SKM-1 (cell line): ENCODE results near the gene HIVEP3.
"Not testable (repeated sequence)": the region's sequence is repeated elsewhere in the genome, so short reads cannot be mapped to it uniquely, and the experiment has no call there.

Source experiments
- DNase-seq: peaks from one replicate; lab custom pipeline; 2025; ENCODE audit not compliant: unreplicated experiment; lab: John Stamatoyannopoulos, UW

The HIVEP3 gene

DNA sequence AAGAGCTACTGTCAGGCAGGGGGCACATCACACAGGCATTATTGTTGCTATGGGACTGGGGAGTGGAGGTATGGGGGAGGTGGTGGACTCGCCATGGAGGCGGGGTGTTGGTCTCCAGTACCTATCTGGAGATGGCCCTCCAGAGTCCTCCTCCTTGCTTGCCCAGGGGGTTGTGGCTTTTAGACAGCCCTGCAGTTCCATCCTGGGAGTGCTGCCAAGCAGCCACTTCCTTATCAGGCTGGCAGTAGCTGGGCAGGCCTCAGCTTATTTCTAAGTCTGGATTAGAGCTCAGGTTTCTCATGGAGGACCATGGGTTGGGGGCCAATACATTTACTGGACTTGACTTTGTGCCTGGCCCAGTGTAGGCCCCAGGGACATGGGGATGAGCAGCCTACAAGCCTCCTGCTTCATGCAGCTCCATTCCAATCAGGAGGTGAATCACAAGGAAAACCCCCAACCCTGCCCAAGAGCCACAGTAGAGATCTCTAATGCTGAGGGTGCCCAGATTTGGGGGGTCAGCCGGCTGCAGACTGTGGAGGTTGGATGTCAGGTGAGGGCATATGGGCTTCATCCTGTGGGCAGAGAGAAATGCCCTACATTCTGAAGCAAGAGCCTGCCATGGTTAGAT is 223.5 kb downstream of the HIVEP3 start:
- DNase-seq, result no peak

DNA sequence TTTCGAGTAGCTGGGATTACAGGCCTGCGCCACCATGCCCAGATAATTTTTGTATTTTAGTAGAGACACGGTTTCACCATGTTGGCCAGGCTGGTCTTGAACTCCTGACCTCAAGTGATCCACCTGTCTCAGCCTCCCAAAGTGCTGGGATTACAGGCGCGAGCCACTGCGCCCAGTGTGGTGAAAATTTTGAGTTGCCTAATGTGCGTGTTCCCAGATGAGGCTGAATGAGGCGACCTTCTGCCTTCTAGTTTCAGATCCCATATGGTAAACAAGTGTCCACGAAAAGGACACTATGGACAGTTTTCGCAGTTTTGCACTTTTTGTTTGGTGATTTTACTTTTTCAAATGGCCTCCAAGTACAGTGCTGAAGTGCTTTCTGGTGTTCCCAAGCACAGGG is 226.8 kb downstream of the HIVEP3 start:
- DNase-seq, result not testable (repeated sequence)

DNA sequence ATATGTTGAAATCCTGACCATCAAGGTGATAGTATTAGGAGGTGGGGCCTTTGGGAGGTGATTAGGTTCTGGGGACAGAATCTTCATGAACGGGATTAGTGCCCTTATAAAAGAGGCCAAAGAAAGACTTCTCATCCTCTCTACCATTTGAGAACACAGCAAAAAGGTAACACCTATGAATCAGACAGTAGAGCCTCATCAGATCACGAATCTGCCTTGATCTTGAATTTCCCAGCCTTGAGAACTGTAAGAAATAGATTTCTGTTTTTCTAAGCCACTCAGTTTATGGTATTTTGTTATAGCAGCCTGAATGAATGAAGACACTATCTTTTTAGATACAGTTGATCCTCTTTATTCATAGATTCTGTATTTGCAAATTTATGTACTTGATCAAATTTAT is 227.3 kb downstream of the HIVEP3 start:
- DNase-seq, result no peak

DNA sequence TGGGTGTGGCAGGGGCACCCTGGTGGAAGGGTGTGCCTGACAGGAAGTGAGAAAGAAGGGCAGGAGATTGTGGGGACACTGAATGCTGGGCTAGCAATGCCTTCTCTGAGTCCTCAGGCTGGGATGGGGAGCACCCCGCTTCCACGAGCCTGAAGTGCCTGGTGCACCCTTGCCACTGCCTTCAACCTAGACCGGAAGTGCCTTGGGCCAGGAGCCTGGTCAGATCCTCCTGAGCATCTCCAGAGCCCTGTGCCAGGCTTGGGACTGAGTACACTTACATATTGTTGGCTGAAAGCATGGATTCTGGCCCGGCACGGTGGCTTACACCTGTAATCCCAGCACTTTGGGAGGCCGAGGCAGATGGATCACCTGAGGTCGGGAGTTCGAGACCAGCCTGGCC is 228.4 kb downstream of the HIVEP3 start:
- no peak for DNase-seq

DNA sequence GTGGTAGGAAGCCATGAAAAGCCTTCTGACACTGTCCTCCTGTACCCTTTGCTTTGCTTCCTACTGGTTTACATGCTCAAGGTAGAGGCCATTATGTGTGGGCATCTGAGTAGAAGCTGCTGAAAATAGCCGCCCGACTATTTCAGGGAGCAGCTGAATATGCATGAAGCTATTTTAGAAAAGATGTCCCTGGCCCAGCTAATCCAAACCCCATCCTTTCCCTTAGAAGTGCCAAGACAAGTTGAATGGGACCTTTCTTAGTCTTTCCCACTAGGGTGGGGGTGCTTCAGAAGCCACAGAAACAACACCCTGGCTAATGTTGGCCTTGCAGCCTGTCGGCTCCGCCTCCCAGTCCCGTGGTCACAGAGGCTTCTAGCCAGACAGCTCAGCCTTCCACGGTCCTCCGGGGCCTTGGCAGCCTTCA is 229.2 kb downstream of the HIVEP3 start:
- DNase-seq, result no peak

DNA sequence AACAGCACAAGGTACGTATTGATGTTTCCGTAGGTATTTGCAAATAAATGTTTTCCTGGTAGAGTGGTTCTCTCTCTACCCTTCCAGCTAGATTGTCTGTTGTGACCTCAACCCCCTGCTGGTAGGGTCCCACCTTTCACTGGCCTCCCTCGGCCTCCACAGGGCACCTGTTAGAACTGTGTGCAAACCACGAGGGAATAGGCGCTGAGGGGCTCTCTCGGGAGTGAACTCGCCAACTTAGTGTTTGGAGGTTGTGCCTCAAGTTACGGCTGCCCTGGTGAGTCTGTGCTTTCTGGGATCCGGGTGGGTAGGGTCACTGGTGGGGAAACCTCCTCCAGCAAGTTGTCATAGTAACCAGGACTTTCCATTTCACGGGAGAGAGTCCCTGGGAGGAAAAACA is 229.6 kb downstream of the HIVEP3 start:
- DNase-seq, result no peak

DNA sequence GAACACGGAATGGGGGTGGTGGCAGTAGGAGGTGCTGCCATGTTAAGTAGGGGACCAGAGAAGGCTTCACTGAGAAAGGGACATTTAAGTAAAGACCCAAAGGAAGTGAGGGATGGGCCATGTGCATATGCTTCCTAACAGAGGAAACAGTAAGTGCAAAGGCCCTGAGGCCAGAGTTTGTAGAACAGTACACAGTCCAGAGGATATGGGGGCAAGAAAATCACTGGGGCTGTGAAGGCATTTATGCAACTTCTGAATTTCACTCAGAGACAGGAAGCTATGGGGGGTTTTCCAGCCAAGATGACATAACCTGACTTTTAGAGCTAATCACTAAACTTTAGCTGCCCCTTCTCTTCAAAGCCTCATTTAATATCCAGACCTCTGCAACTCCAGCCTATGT is 231.7 kb downstream of the HIVEP3 start:
- no peak for DNase-seq

DNA sequence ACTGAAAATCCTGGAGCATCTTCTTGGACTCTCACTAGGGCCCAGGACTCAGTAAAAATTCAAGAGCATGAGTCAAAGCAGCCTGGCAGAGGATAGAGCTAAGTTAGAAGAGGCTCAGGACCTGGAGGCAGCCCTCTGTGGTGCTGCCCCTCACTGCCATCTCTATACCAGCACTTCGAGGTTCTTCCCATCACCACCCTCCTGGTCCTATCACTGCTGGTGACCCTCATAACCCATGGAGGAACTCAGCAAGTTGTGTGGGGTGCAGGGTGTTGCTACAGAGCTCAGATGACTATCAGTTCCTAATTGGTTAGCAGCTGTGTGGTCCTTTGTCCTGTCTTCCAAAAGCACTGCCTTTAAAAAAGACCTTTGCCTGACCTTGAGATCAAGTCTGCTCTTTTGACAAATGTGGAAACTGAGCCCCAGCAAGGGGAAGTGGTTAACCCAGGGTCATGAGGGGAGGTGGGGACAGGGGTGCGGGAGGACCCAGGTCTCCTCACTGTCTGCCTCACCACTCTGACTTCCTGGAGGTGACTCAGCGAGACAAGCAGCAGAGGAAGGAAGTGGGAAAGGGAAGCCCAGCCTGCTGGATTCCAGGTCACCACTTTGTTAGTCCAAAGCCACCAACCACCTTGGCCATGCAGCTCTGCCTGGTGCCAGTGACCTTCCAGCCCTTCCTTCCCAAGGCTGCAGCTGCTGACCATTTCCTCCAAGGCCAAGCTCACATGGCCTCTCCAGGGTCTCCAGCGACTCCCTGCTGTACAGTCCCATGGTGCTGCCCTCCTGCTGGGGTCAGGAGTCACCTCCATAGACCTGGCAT is 234.8 kb downstream of the HIVEP3 start:
- peak; percentile 99 for DNase-seq

DNA sequence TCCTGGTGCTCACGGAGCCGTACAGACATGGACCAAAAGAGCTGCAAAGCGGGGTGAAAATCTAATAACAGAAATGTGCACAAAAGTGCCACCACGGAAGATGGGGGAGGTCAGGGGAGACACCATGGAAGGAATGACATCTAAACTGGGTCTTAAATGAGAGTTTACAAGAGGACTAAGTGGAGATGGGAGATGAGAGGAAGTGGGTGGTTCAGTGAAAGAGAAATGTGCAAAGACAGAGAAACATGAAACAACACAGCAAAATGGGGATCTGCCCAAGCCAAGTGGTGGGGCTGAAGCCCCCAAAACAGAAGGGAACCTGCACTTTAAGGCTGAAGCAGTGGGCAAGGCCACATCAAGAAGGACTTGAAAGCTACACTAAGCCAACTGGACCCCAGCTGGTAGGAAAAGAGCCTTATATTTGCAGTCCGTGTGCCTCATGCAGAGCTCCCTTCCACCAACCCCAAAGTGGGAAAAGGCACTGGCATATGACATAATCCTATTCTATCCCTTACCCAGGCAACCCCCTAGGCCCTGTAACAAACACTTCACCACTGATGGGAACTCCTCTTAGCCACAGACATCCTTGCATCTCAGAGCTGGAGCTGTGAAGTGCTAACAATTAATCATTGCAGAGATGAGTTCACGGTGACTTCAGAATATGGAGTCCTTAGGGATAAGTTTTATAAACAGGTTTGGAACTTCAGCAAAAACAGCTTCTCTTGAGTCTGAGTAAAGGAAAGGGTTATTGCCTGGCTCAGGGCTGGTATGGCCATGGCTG is 235.7 kb downstream of the HIVEP3 start:
- DNase-seq, result no peak

DNA sequence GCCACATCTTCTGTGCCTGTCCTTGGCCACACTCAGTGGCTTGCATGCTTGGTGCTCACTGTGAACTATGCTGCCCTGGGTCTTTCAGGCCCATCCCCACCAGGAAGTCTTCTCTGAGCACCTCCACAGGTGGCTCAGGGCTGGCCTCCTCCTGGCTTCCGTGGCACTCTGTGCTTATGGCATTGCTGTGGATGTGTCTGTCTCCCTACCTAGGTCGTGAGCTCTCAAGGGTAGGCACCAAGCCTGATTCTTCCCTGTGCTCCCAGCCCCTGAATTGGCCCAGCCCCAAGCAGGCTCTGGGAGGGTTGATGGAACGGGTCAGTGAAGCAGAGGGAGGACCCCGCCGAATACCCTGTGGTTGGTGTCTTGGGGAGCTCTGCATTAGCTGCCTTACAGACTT is 236.6 kb downstream of the HIVEP3 start:
- DNase-seq, result no peak

DNA sequence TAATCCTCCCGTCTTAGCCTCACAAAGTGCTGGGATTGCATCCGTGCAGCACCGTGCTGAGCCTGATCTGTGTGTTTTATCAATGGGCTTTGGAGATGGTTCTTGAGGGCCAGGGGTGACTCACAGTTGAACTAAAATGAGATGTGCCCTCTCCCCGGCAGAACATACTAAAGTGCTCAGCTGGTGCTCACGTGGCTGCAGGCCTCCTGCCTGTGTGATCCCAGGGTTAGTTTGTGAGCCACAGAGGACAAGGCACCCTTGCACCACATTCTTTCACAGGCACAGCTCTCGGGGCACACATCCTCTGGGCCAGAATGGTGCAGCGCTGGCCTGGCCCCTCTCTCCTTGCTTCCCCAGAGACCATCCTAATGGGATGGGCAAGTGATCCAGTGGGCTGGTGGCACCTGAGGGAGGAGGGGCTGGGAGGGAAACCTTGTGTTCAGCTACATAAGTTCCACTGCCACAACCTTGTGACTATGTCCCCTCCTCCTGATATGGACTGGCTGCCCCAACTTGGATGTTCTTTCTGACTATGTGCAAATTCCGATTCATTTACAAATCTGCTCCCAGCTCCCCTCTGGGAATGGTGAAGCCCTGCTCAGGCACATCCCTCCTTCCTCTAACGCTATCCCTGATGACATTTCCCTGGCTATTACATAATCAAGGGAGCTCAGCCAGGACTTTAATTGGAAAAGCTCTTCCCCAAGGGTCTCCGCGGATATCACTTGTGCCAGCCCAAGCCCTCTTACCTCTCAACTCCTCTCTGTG is 237.2 kb downstream of the HIVEP3 start:
- DNase-seq, result no peak

DNA sequence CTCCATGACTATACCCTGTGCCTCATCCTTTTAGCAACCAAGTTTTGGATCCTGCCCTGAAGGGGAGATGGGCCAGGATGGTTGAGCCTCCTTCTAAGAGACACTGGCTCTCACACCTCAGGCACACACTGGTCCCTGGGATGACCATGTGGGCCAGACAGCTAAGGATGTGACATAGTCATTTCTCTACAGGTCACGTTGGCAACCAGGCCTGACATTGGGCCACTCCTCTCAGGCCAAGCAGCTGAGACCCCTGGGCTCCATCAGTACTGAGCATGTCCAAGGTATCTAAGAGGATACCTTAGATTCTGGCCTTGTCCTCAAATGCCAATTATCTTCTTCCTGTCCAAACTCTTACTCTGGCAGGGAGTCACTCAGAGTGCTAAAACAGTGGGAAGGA is 238.7 kb downstream of the HIVEP3 start:
- DNase-seq, result no peak

DNA sequence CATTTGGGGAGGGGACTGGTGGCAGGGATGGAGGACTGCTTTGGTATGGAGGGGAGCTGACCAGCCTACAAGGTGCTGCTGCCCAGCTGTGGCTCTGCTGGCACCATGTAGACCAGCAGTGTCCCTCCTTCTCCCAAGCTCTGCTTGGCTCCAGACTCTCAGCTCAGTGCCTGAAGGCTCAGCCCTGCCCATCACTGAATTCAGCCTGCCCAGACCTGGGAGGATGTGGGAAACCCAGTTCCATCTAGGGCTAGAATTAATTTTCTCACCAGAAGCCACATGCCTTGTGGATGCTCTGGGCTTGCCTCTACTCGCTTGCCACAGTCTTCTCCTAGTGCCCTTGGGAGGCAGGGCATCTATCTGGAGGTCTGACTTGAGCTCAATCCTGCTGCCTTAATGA is 239.2 kb downstream of the HIVEP3 start:
- DNase-seq, result no peak

DNA sequence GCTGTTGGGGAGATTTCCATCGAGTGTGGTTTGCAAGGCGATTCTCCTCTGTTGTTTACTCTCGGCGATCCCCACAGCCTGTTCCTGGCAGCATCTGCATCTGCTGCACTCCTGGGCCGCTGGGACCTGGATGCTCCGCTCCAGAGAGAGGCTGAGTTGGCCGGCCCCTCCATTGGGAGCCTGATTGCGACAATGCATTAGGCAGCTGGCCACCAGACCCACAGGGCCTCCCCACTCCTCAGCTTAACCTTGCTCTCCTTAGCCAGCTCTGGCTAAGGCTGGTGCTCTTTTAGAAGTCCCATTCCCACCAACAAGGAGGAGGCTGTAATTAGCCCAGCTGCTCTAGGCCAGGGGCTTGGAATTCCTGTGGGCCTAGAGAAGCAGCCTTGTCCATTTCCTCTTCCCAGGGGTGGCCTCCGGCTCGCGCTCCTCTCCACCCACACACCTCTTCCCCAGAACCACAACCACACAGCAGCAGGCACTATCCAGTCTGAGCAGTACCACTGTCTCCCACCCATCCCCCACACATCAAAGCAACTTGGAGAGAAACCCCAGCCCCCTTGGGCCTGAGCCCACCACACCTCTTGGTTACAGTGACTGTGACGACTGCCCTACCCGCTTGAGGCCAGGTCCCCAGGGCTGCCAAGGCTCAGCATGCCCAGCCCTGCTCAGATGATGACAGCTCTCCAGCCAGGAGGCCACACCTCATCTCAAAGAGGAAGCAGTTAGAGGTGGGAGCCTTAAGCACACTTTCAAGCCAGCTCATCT is 240.4 kb downstream of the HIVEP3 start:
- peak; percentile 42 for DNase-seq

DNA sequence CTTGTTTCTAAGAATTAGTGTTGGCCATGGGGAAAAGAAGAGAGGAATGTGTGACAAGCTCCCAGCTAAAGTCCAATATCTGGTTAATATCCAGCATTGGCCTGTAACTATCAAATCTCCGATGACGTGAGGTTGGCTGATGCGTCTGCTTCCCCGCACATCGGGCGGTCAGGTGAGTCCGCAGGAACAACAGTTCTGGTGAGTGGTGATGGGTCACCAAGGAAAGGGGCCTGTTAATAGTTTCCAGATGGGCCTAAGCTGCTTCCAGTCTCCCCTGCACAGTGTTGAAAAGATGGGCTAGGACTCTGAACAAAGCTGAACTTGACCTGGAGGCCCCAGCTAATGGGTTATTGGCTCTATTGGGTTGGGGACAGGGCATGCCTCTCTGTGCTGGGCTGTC is 241.1 kb downstream of the HIVEP3 start:
- DNase-seq, result no peak

DNA sequence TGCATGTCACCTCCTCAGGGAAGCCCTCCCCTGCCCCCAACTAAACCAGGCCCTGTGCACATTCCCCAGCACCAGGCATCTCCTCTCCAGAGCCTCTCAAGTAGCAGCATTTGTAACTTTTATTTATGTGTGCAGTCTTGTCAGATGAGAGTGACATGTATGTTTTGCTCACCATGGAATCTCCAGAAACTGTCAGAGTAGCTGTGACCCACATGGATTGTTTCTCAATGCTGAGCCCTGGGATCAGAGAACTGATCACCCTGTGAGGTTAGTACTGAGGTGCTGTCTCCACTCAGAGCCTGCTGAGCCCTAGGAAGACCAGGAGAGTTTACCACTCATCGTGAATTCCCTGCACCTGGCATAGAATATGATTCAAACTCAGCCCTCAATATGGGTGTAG is 243.3 kb downstream of the HIVEP3 start:
- no peak for DNase-seq

DNA sequence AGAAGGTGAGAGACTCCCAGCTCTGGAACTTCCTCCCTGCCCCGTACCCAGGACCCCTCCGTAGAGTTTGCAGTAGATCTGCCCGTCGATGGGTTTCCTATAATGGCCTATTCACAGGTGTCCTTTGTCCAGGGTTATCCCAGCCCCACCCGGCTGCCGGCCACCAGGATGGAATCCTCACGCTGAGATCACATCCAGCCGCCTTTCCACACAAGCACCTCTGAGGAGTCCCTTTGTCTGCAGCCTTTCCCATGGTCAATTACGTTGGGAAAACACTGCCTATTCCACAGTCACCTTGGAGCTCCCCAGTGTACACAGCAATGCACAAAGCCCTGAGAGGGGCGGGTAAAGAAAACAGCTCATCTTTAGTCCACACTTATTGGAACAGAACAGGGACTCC is 244.2 kb downstream of the HIVEP3 start:
- DNase-seq, result no peak

DNA sequence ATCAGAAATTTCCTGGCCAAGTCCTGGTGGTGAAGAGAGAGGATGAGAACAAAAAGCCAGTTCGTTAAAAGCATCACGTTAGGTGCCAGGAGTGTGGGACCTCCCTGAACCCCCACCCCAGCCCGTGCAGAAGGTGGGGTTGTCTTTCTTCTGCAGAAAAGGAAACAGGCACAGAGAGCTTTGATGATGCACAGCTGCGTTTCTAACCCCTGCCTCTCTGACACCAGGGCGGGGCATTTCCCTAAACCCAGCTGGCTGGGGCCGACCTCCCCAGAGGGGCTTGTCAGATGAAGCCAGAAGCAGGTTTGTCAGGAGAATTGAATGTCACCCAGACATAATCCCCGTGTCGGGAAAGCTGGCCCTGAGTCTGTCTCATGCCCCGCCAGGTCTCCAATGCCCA is 244.9 kb downstream of the HIVEP3 start:
- no peak for DNase-seq

DNA sequence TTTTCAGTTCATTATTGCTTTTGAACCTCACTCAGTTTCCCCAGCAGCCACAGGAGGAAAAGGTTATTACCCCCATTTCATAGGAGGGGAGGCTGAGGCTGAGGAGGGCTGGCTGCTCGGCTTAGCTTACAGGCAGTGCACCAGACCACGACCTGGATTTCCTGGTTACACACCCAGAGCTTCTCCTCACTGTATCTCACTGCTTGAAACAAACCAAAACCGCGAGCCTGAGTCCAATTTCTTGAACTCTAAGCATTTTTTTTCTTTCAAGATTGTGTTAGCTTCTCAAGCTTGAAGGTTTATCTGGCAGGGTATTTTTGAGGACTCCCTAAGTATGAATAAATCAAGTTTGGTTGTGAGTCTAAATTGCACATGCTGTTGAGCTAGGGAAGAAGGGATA is 245.3 kb downstream of the HIVEP3 start:
- no peak for DNase-seq

DNA sequence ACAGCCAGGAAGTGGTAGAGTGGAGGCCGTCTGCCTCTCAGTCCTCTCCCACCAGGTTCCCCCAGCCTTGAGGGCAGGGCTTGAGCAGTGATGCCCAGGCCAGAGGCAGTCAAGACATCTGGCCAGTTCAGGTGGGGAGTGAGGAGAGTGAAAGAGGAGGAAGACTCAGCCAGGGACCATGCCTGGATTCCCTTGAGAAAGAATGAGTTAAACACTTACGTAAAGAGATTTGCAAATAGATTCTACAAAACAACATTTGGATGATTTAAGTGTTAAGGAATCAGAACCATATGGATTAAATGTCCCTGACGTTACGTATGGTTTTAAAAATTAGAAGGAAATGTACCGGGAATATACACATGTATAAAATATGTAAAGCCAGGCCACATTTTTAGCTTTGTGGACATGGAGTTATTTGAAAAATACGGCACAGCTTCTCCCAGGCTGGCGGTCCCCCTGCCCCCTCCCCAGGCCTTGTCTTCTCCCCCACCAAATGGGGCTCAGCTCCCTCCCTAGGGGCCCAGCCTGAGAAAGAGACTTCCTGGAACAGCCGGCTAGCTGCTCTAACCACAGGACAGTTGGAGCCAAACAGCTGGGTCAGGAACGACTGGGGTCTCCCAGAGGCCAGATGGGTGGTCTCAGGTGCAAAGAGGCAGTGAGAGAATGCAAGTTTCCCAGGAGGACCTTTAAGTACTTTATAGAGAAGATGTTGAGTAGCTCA is 245.9 kb downstream of the HIVEP3 start:
- no peak for DNase-seq
